ENCODE measurements around the gene PKMYT1. TPM values are rescaled to one million over a fixed set of nuclear protein-coding genes. Genes with fewer than 3 reads are reported as not detected.
A peak's percentile ranks its signal among the peaks of the same experiment; 100 is the strongest.

PKMYT1 gene
- total RNA-seq, 4 donors from 2014 or later = 0.81 to 0.88 TPM; not detected in 2

- no peak for DNase-seq
- Histone ChIP-seq H3K4me1 (peaks cover 44 to 62% of the 10 kb centered on the region in 2 donors), H3K4me3 (replicated peaks in 1 of 3) (no peak overlapping the region), H3K36me3 (no peaks in the 10 kb centered on the region), H3K9me3 (no peaks in the 10 kb centered on the region), H3K27ac (no peak overlapping the region), H3K27me3 (peaks cover 44% of the 10 kb centered on the region)
- no peak for TF ChIP-seq CTCF (IDR thresholded peaks at IDR 0.05)
- no peak for TF ChIP-seq POLR2A (IDR thresholded peaks at IDR 0.05)
- intact Hi-C loops (cut with DNase I) = no loop called here
- 64 to 68% methylated on average over 14 to 18 of the region's 33 CpGs for WGBS, 2 donors
Observed at GRCh38 chr16:2967721-2968161, 12.5 kb downstream of the PKMYT1 start.

- no peak for TF ChIP-seq POLR2A (IDR thresholded peaks at IDR 0.05)
- no peak for TF ChIP-seq CTCF (IDR thresholded peaks at IDR 0.05)
- Histone ChIP-seq H3K36me3 (no peaks in the 10 kb centered on the region), H3K4me1 (peaks cover 43 to 56% of the 10 kb centered on the region in 2 donors), H3K27ac (no peak overlapping the region), H3K4me3 (replicated peaks in 1 of 3) (peak overlapping the region in 1 of 3 donors; percentile 17), H3K9me3 (no peaks in the 10 kb centered on the region), H3K27me3 (peaks cover 47% of the 10 kb centered on the region)
- no peak for DNase-seq
- 19% methylated on average over 11 of the region's 51 CpGs; no CpG with 5 or more reads in 1 of the 2 donors for WGBS, 2 donors
- intact Hi-C loops (cut with DNase I) = no loop called here
Observed at GRCh38 chr16:2967211-2967631, 13.0 kb downstream of the PKMYT1 start.

- no peak overlapping the region for H3K27ac ChIP-seq
- H3K36me3 ChIP-seq = no peaks in the 10 kb centered on the region
- H3K27me3 ChIP-seq = peaks cover 47% of the 10 kb centered on the region
- peak overlapping the region in 1 of 3 donors; percentile 17 for H3K4me3 ChIP-seq (replicated peaks in 1 of 3)
- peak; percentile 25 to 34 for DNase-seq
- TF ChIP-seq POLR2A (IDR thresholded peaks at IDR 0.05) (no peak), CTCF (IDR thresholded peaks at IDR 0.05) (peak in 1 of 6 experiments; percentile 18)
- intact Hi-C loops (cut with DNase I) = no loop called here
- 7% methylated on average over 3 of the region's 46 CpGs; no CpG with 5 or more reads in 1 of the 2 donors for WGBS, 2 donors
- peaks cover 43 to 56% of the 10 kb centered on the region in 2 donors for H3K4me1 ChIP-seq
- H3K9me3 ChIP-seq = no peaks in the 10 kb centered on the region
Observed at GRCh38 chr16:2966808-2967191, 13.4 kb downstream of the PKMYT1 start.

GRCh38 chr16:2966043-2966807 is 14.0 kb downstream of the PKMYT1 start:
- intact Hi-C loops (cut with DNase I) = no loop called here
- no peak for DNase-seq
- H3K9me3 ChIP-seq = no peaks in the 10 kb centered on the region
- TF ChIP-seq CTCF (IDR thresholded peaks at IDR 0.05) (no peak), POLR2A (IDR thresholded peaks at IDR 0.05) (no peak)
- no peak overlapping the region for H3K27ac ChIP-seq
- H3K4me3 ChIP-seq (replicated peaks in 1 of 3) = no peak overlapping the region
- H3K4me1 ChIP-seq = peaks cover 43 to 56% of the 10 kb centered on the region in 2 donors
- no peaks in the 10 kb centered on the region for H3K36me3 ChIP-seq
- peaks cover 47% of the 10 kb centered on the region for H3K27me3 ChIP-seq
- WGBS, 2 donors = 48 to 63% methylated on average over 16 to 31 of the region's 39 CpGs

Data from thyroid gland (tissue), 4 donors.